Stimulated activated CD4-positive, alpha-beta T cell treated with anti-CD3 and anti-CD28 coated beads, Interleukin-1b, Interleukin-23, amount 100 ng/mL, for 24 hours (primary cell): Measurements from ENCODE around the gene MYO10.

ENCODE experiments used
- DNase-seq, 4 experiments: peaks; one replicate each; pipeline ENCODE4 v3.0.0-alpha.2; 2020; ENCODE audit warnings: low read depth in 4 of 4, low spot score in 1 of 4

The MYO10 gene

DNA sequence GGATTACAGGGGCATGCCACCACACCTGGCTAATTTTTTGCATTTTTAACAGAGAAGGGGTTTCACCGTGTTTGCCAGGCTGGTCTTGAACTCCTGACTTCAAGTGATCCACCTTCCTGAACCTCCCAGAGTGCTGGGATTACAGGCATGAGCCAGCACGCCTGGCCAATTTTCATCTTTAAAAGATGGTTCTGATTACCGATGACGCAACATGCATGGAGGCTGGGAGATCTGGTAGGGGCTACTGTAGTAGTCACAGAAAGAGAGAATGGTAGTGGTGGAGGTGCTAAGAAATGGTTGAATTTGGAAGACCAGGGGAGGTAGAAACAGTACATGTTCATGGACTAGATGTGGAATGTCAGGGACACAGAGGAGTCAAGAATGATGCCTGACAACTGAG, 296.9 kb downstream of the MYO10 start:
- no peak for DNase-seq

- DNase-seq = no peak
Measured at GRCh38 chr5:16628376-16628775, 307.7 kb downstream of the MYO10 start.

DNA sequence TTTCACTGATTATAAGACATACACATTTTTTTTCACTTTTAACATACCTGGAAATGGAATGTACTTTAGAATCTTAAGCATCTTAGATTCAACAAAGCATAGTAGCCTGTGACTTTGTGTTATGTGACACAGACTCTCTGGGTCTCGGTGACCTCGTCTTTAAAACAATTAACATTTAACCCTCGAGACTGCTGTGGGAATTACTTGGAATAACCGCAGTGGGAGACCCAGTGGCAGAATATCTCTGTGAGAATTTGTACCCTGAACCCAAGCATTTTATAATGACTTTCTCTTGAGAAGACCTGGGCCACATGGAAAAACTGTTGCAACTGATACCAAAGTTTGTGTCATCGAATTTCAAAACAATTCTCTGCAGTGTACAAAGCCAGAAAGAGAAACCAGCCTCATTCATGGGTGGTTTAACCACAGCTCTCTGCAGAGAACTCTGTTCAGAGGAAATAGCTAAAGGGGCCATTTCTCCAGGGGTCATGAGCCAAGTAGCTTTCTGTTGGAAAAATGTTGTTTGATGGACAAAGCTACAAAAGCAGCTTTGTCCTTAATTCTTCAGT, 309.3 kb downstream of the MYO10 start:
- no peak for DNase-seq

- no peak for DNase-seq
Measured at GRCh38 chr5:16625096-16625495, 311.0 kb downstream of the MYO10 start.

GRCh38 chr5:16619136-16619535, 317.0 kb downstream of the MYO10 start:
- no peak for DNase-seq

GRCh38 chr5:16618138-16618897, 317.8 kb downstream of the MYO10 start:
- no peak for DNase-seq

DNA sequence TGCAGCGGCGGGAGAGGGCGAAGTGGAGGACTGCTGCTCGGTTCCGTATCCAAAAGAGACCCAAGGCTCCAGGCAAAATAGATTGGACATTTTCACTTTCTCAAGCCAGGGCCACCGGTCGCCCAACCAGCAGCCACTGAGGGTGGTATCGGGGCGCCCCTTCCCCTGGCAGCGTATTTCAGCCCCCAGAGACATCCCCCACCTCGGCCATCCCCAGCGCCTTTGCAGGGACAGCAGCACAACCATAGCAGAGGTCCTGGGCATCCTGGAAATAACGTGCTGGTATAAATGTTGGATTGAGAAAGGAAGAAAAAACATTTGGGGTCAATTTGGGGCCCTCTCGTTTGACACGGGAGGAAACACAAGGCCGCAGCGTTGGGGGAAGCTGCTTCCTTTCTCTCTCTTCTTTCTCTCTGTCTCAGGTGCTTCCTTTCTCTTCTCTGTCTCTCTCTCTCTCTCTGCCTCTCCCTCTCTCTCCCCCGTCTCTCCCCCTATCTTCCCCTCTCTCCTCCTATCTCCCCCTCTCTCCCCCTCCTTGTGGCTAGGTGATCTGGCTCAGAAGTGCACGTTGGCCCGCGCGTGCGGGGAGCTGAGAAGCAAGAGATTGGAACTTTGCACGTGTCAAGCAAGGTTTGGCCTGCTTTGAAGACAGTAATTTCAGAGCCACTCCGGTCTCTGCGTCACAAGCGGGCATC, 318.7 kb downstream of the MYO10 start:
- DNase-seq = peak in 3 of 4 experiments; percentile 16 to 40 (median 30)

DNA sequence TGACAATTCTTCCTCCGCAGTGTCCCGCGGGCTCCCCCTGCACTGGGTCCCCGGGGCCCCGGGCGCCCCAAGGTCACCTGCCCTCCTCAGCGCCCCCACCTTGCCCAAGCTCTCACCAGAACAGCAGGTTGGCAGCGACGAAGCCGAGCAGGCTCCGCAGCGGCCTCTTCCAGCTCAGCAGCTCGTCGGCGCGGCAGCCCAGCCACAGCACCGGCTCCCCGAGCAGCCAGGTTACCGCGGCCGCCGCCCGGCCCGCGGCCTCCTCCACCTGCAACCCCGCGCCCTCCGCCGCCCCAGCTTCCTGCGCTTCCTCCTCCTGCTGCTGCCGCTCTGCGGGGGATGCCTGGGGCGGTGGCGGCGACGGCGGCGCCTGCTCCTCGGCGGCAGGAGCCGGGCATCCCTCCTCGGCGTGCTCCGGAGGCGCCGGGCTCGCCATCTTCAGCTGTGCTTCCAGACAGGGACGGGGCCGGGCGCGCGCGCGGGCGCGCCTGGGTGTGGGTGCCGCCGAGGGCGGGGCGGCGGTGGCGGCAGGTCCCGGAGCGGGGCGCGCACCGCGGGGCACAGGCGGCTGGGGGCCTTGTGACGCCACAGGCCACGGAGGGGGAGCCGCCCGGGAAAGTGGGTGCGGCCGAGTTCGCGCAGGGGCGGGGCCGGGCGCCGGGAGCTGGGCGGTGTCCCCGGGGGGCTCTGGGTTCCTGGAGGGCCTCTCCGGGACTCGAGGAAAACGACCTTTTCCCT, 319.4 kb downstream of the MYO10 start, which contains the start of gene RETREG1:
RETREG1 (minus strand) TSS at position 462 of the 738 bp plus-strand sequence; CDS start at position 436, 26 bp downstream.
- DNase-seq = peak; percentile 42 to 74 (median 66)

- no peak for DNase-seq
Measured at GRCh38 chr5:16615741-16616535, 320.1 kb downstream of the MYO10 start.

DNA sequence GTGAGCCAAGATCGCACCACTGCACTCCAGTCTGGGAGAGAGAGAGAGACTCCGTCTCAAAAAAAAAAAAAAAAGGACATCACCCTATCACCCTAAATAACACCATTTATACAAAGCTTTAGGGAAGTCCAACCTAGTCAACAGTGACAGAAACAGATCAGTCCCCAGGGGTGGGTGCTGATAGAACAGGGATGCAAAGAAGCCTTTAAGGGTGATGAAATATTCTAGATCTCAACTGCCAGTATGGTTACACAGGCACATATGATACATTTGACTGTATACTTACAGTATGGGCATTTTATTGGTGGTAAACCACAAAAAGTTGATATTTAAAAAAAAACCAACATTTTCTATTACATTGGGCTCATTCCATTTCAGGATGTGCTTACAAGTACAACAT, 324.1 kb downstream of the MYO10 start:
- DNase-seq = no peak
